Measurements from ENCODE around the gene CALD1. TPM values are rescaled to one million over a fixed set of nuclear protein-coding genes. Genes with fewer than 3 reads are reported as not detected.

CALD1 gene
- total and polyA plus RNA-seq, 2 experiments from 2014 or later, result 132 to 842 TPM

DNA sequence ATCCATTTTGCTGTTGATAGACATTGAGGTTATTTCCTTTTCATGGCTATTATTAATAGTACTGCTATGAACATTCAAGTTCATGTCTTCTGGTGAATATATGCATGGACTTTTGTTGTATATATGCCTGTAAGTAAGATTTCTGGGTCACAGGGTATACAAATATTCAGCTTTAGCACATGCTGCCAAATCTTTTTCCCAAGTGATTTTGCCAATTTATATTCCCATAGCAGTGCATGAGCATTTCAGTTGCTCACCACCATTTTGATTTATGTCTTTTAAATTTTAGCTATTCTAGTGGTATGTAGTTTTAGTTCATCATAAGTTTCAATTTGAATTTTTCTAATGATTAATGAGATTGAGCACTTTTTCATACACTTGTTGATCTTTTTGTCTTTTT lies 59.9 kb downstream of the CALD1 start:
- ATAC-seq (no peak), DNase-seq (ENCODE audit: low spot score) (no peak)
- Histone ChIP-seq H2AFZ (no peak overlapping the region), H3K36me3 (ENCODE audit: insufficient read depth) (no peaks in the 10 kb centered on the region; the same call in 1 of the 2 replicates), H4K20me1 (replicated peaks; ENCODE audit: insufficient read depth) (no peaks in the 10 kb centered on the region), H3K4me3 (no peak overlapping the region), H3F3A (replicated peaks; ENCODE audit: low read depth) (no peaks in the 10 kb centered on the region), H3K4me1 (ENCODE audit: insufficient read depth) (no peaks in the 10 kb centered on the region), H3K4me2 (no peak overlapping the region), H3K27ac (ENCODE audit: low read depth) (no peak overlapping the region), H3K27me3 (ENCODE audit: insufficient read depth) (no peaks in the 10 kb centered on the region), H3K9me2 (ENCODE audit: insufficient read depth) (peaks cover 2% of the 10 kb centered on the region), H3K79me2 (replicated peaks; ENCODE audit: insufficient read depth) (peaks cover 42% of the 10 kb centered on the region)
- H3K4me3 Mint-ChIP-seq, result no peak overlapping the region
- TF ChIP-seq, protein P1, sequence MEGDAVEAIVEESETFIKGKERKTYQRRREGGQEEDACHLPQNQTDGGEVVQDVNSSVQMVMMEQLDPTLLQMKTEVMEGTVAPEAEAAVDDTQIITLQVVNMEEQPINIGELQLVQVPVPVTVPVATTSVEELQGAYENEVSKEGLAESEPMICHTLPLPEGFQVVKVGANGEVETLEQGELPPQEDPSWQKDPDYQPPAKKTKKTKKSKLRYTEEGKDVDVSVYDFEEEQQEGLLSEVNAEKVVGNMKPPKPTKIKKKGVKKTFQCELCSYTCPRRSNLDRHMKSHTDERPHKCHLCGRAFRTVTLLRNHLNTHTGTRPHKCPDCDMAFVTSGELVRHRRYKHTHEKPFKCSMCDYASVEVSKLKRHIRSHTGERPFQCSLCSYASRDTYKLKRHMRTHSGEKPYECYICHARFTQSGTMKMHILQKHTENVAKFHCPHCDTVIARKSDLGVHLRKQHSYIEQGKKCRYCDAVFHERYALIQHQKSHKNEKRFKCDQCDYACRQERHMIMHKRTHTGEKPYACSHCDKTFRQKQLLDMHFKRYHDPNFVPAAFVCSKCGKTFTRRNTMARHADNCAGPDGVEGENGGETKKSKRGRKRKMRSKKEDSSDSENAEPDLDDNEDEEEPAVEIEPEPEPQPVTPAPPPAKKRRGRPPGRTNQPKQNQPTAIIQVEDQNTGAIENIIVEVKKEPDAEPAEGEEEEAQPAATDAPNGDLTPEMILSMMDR (conservative IDR thresholded peaks at IDR 0.05; ENCODE audit: low read depth in 2 of 2), result no peak
- no peak for TF ChIP-seq JUNB (IDR thresholded peaks at IDR 0.05; ENCODE audit: unreplicated experiment)
- TF ChIP-seq, protein P2, sequence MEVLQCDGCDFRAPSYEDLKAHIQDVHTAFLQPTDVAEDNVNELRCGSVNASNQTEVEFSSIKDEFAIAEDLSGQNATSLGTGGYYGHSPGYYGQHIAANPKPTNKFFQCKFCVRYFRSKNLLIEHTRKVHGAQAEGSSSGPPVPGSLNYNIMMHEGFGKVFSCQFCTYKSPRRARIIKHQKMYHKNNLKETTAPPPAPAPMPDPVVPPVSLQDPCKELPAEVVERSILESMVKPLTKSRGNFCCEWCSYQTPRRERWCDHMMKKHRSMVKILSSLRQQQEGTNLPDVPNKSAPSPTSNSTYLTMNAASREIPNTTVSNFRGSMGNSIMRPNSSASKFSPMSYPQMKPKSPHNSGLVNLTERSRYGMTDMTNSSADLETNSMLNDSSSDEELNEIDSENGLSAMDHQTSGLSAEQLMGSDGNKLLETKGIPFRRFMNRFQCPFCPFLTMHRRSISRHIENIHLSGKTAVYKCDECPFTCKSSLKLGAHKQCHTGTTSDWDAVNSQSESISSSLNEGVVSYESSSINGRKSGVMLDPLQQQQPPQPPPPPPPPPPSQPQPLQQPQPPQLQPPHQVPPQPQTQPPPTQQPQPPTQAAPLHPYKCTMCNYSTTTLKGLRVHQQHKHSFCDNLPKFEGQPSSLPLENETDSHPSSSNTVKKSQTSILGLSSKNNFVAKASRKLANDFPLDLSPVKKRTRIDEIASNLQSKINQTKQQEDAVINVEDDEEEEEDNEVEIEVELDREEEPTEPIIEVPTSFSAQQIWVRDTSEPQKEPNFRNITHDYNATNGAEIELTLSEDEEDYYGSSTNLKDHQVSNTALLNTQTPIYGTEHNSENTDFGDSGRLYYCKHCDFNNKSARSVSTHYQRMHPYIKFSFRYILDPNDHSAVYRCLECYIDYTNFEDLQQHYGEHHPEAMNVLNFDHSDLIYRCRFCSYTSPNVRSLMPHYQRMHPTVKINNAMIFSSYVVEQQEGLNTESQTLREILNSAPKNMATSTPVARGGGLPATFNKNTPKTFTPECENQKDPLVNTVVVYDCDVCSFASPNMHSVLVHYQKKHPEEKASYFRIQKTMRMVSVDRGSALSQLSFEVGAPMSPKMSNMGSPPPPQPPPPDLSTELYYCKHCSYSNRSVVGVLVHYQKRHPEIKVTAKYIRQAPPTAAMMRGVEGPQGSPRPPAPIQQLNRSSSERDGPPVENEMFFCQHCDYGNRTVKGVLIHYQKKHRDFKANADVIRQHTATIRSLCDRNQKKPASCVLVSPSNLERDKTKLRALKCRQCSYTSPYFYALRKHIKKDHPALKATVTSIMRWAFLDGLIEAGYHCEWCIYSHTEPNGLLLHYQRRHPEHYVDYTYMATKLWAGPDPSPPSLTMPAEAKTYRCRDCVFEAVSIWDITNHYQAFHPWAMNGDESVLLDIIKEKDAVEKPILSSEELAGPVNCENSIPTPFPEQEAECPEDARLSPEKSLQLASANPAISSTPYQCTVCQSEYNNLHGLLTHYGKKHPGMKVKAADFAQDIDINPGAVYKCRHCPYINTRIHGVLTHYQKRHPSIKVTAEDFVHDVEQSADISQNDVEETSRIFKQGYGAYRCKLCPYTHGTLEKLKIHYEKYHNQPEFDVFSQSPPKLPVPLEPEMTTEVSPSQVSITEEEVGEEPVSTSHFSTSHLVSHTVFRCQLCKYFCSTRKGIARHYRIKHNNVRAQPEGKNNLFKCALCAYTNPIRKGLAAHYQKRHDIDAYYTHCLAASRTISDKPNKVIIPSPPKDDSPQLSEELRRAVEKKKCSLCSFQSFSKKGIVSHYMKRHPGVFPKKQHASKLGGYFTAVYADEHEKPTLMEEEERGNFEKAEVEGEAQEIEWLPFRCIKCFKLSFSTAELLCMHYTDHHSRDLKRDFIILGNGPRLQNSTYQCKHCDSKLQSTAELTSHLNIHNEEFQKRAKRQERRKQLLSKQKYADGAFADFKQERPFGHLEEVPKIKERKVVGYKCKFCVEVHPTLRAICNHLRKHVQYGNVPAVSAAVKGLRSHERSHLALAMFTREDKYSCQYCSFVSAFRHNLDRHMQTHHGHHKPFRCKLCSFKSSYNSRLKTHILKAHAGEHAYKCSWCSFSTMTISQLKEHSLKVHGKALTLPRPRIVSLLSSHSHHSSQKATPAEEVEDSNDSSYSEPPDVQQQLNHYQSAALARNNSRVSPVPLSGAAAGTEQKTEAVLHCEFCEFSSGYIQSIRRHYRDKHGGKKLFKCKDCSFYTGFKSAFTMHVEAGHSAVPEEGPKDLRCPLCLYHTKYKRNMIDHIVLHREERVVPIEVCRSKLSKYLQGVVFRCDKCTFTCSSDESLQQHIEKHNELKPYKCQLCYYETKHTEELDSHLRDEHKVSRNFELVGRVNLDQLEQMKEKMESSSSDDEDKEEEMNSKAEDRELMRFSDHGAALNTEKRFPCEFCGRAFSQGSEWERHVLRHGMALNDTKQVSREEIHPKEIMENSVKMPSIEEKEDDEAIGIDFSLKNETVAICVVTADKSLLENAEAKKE (CRISPR knock-in tag; IDR thresholded peaks at IDR 0.05), result no peak
- no peak for TF ChIP-seq POLR2AphosphoS5 (IDR thresholded peaks at IDR 0.05; ENCODE audit: low read depth)
- no peak for TF ChIP-seq ZNF331 (CRISPR knock-in tag; IDR thresholded peaks at IDR 0.05; ENCODE audit: low read depth)
- TF ChIP-seq STAT1 (IDR thresholded peaks at IDR 0.05; ENCODE audit: unreplicated experiment), result no peak
- no peak for TF ChIP-seq ZNF114 (CRISPR knock-in tag; IDR thresholded peaks at IDR 0.05)
- TF ChIP-seq EZH2 (IDR thresholded peaks at IDR 0.05; ENCODE audit: low read depth, unreplicated experiment), result no peak
- TF ChIP-seq, protein P3, sequence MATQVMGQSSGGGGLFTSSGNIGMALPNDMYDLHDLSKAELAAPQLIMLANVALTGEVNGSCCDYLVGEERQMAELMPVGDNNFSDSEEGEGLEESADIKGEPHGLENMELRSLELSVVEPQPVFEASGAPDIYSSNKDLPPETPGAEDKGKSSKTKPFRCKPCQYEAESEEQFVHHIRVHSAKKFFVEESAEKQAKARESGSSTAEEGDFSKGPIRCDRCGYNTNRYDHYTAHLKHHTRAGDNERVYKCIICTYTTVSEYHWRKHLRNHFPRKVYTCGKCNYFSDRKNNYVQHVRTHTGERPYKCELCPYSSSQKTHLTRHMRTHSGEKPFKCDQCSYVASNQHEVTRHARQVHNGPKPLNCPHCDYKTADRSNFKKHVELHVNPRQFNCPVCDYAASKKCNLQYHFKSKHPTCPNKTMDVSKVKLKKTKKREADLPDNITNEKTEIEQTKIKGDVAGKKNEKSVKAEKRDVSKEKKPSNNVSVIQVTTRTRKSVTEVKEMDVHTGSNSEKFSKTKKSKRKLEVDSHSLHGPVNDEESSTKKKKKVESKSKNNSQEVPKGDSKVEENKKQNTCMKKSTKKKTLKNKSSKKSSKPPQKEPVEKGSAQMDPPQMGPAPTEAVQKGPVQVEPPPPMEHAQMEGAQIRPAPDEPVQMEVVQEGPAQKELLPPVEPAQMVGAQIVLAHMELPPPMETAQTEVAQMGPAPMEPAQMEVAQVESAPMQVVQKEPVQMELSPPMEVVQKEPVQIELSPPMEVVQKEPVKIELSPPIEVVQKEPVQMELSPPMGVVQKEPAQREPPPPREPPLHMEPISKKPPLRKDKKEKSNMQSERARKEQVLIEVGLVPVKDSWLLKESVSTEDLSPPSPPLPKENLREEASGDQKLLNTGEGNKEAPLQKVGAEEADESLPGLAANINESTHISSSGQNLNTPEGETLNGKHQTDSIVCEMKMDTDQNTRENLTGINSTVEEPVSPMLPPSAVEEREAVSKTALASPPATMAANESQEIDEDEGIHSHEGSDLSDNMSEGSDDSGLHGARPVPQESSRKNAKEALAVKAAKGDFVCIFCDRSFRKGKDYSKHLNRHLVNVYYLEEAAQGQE (IDR thresholded peaks at IDR 0.05; ENCODE audit: unreplicated experiment), result no peak
- no peak for TF ChIP-seq CREB1 (CRISPR knock-in tag; IDR thresholded peaks at IDR 0.05; ENCODE audit: low read depth)
- TF ChIP-seq NANOG (IDR thresholded peaks at IDR 0.05; ENCODE audit: borderline replicate concordance), result no peak
- TF ChIP-seq EZH2phosphoT487 (IDR thresholded peaks at IDR 0.05; ENCODE audit: unreplicated experiment), result no peak
- TF ChIP-seq, protein P4, sequence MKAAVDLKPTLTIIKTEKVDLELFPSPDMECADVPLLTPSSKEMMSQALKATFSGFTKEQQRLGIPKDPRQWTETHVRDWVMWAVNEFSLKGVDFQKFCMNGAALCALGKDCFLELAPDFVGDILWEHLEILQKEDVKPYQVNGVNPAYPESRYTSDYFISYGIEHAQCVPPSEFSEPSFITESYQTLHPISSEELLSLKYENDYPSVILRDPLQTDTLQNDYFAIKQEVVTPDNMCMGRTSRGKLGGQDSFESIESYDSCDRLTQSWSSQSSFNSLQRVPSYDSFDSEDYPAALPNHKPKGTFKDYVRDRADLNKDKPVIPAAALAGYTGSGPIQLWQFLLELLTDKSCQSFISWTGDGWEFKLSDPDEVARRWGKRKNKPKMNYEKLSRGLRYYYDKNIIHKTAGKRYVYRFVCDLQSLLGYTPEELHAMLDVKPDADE (IDR thresholded peaks at IDR 0.05), result no peak
- no peaks in the 10 kb centered on the region for H3K27me3 Mint-ChIP-seq (ENCODE audit: insufficient read depth, low read depth, poor library complexity)
- H3K36me3 Mint-ChIP-seq (ENCODE audit: low read depth), result peaks cover 9% of the 10 kb centered on the region; the same call in 2 of the 3 replicates
- no peaks in the 10 kb centered on the region for H3K9me3 Mint-ChIP-seq
- H3K4me1 Mint-ChIP-seq, result peaks cover 14% of the 10 kb centered on the region
- H3K27ac Mint-ChIP-seq, result no peak overlapping the region

Measured in GM23338 (cell line).